ENCODE measurements around the gene NCAM1.
A peak's percentile ranks its signal among the peaks of the same experiment; 100 is the strongest.

Gene NCAM1

GRCh38 chr11:113272281-113272680 is 311.1 kb downstream of the NCAM1 start:
- TF ChIP-seq CTCF (conservative IDR thresholded peaks at IDR 0.05; ENCODE audit: low read length), result no peak
- H3K4me3 ChIP-seq (ENCODE audit: low read length), result no peak overlapping the region
- DNase-seq (ENCODE audit: low read depth), result no peak

- DNase-seq (ENCODE audit: low read depth), result no peak
- H3K4me3 ChIP-seq (ENCODE audit: low read length), result no peak overlapping the region
- TF ChIP-seq CTCF (conservative IDR thresholded peaks at IDR 0.05; ENCODE audit: low read length), result no peak
These were observed 311.9 kb downstream of the NCAM1 start for GRCh38 chr11:113272927-113273615.

- DNase-seq (ENCODE audit: low read depth), result no peak
- H3K4me3 ChIP-seq (ENCODE audit: low read length), result no peak overlapping the region
- TF ChIP-seq CTCF (conservative IDR thresholded peaks at IDR 0.05; ENCODE audit: low read length), result no peak
These were observed 312.5 kb downstream of the NCAM1 start for GRCh38 chr11:113273720-113274119.

DNA sequence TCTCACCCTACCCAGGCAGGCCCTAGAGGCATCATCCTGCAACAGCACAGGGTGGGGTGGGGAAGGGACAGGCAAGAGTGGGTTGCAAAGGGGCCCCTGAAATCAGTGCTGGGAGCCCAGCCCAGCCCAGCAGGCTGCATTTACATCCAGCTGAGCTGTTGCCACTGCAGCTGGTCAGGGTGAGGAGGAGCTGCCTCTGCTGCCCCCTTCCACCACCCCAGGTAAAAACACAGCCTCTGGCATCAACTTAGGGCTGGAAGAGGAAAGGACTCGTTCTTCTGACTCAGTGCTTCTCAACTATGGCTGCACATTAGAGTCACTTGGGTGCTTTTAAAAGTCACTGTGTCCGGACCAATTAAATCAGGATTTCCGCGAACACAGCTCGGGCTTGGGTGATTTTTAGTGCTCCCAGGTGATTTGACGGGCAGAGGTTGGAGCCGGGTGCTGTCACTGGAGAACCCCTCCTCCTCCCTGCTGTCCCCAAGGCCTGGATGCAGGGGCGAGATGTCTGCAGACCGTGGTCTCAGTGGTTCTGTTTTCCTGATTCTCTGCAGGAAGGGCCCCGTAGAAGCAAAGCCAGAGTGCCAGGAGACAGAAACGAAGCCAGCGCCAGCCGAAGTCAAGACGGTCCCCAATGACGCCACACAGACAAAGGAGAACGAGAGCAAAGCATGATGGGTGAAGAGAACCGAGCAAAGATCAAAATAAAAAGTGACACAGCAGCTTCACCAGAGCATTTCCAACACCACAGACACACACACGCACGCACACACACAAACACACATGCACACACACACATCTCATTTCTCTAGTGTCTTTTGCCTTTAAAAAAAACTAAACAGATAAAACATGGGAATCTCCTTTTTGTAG is 313.7 kb downstream of the NCAM1 start:
- DNase-seq (ENCODE audit: low read depth), result no peak
- H3K4me3 ChIP-seq (ENCODE audit: low read length), result no peak overlapping the region
- peak; percentile 19; the same call in 1 of the 2 replicates for TF ChIP-seq CTCF (conservative IDR thresholded peaks at IDR 0.05; ENCODE audit: low read length)

GRCh38 chr11:113275602-113276001 is 314.4 kb downstream of the NCAM1 start:
- no peak for DNase-seq (ENCODE audit: low read depth)
- no peak for TF ChIP-seq CTCF (conservative IDR thresholded peaks at IDR 0.05; ENCODE audit: low read length)
- H3K4me3 ChIP-seq (ENCODE audit: low read length), result no peak overlapping the region

DNA sequence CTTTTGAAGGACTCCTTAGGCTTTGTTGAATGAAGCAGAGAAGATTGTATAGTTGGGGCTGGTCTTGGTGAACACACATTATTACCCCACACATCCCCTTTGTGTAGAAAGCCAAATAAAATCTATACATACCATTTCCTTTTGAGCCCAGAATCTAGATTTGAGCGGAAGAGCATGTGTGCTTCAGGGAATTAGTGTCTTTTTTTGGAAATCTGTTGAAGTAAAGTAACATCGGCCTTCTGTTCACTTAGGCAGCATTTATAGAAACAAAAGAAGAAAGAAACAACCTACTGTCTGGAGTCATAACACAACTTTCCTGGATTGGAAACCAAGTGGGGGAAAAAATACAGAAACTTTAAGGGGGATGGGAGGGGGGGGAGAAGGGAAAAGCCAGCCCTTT is 315.2 kb downstream of the NCAM1 start:
- no peak for TF ChIP-seq CTCF (conservative IDR thresholded peaks at IDR 0.05; ENCODE audit: low read length)
- H3K4me3 ChIP-seq (ENCODE audit: low read length), result no peak overlapping the region
- no peak for DNase-seq (ENCODE audit: low read depth)

DNA sequence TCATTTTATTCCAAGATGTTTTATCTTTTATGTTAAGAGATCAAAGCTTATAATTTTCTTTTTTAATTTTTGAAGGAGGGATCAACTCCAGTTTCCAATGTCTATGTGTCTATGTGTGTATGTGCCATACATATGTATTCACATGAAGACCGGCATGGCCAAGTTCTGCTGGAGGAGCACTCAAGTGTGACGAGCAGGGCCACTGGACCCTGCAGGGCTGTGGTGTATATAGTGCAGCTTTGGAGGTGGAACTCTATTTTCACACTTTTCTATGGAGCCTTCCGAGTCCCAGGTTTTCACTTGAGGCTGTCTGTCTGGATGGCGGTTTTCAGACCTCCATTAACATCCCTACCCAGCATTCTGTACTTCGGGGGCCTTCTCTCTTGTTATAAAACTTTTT is 316.7 kb downstream of the NCAM1 start:
- DNase-seq (ENCODE audit: low read depth), result no peak
- no peak for TF ChIP-seq CTCF (conservative IDR thresholded peaks at IDR 0.05; ENCODE audit: low read length)
- H3K4me3 ChIP-seq (ENCODE audit: low read length), result no peak overlapping the region
